Stimulated activated CD4-positive, alpha-beta T cell treated with anti-CD3 and anti-CD28 coated beads, Interleukin-12 subunit alpha, Interleukin-12 subunit beta, amount 100 ng/mL, for 4 hours (primary cell): Measurements from ENCODE around the gene DUSP16.
"Not testable (repeated sequence)": the region's sequence is repeated elsewhere in the genome, so short reads cannot be mapped to it uniquely, and the experiment has no call there.

ENCODE experiments used
- DNase-seq: peaks from one replicate; pipeline ENCODE4 v3.0.0-alpha.2; 2020

Gene DUSP16

DNA sequence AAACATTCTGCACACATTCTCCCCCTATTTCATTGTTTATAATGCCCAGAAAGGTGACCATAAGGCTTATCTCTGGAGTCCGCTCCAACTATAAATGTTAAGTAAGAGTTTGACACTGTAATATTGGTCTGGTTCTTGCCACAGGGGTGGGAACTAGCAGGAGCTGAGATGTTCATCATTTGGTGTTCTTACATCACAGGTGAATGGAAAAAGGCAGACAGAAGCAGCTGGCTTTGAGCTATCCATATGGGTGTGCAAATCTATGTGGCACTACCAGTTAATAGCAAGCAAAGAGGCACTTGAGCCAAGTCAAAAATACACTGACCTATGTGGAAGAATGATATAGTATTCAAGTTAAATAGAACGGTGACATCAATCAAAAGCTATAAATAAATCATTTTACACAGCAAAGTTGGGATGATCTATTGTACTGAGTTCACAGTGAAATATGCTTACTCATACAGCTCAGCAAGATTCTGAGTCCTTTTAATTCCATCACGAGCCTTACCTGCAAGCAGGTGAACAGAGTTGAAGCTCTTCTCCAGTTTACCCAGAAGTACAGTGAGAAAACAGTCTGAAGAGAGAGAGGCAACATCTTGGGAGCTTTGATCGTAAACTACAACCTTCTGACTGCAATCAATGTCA is 43.2 kb downstream of the DUSP16 start:
- DNase-seq: no peak

GRCh38 chr12:12518919-12519318 is 43.7 kb downstream of the DUSP16 start:
- no peak for DNase-seq

DNA sequence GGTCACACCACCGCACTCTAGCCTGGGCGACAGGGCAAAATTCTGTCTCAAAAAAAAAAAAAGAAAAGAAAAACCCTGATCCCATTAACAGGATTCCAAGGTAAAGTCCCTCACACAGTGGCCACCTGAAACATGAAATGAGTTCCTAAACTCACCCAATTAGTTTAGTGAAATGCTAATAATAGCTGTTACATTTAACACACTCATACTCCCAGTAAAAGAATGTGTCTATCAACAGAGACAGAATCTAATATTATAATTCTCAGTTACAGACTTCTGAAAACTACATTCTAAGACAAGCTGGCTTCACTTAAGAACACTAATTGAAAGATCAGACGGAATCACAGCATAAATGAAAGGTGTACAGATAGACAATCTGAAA is 44.2 kb downstream of the DUSP16 start:
- no peak for DNase-seq

- DNase-seq: no peak
Observed at GRCh38 chr12:12513416-12514006, 49.2 kb downstream of the DUSP16 start.

GRCh38 chr12:12511895-12512711 is 50.6 kb downstream of the DUSP16 start:
- no peak for DNase-seq

DNA sequence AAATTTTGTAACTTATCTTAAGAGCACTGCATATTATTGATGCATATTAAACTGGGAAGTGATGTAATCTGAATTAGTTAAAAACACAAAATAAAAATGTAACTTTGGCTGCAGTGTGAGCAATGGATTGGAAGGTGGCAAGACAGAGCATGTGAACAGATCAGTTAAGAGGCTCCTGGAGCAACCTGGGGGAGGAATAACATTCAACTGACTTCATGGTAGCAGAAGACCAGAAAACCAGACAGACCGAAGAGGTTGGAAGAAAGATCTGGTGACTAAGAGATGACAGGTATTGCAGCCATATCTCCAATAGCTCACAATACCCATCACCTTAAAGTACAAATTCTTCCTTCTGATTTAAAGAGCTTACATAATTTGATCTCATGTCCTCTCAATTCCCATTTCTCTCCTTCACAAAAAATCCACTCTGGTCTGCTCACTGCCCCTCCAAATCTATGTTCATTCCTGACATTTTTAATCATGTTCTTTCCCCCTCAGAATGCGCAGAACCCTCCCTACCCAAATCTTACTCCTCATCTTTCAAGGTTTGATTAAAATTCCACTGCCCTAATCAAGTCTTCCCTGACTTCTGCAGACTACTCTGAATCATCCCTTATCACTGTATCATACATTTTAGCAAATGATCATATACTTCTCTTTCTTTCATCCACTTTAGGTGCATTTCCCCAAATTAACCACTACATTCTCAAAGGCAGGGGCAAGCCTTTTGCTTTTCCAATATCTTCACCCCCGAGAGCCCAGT is 51.5 kb downstream of the DUSP16 start:
- no peak for DNase-seq

DNA sequence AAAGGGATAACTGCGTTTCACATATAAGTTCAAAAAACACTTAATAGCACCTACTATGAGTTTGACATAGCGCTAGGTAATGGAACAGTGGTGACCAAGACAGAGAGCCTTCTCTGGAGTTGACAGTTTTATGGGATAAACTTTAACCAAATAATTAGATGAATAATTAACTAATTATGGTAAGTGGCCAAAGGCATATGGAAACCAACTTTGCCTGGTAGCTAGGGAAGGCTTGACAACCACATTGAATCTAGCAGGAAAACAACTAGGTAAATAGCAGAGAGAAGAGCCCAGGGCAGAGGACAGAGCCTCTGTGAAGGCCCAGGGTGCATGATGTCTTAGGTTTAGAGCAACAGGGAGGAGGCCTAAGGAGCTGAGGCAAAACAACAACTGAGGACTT is 52.1 kb downstream of the DUSP16 start:
- no peak for DNase-seq

GRCh38 chr12:12510141-12510540 is 52.5 kb downstream of the DUSP16 start:
- no peak for DNase-seq

DNA sequence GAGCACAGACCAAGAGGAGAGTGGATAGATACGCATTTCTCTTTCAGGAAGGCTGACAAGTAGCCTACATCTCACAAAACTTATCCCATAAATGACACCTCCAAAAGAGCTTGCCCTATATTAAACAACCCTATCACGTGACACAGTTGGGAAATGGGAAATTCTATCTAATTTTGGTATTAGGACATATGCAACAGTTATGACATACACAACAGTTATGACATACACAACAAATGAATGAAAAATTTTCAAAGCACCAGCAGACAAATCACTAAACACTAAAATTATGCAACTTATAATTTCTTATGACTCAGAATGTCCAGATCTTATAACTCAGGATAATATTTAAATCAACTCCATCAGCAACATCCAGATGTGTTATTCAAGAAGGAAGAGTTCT is 54.1 kb downstream of the DUSP16 start:
- no peak for DNase-seq

- DNase-seq: no peak
Observed at GRCh38 chr12:12507121-12507520, 55.5 kb downstream of the DUSP16 start.

GRCh38 chr12:12506496-12506890 is 56.2 kb downstream of the DUSP16 start:
- no peak for DNase-seq

DNA sequence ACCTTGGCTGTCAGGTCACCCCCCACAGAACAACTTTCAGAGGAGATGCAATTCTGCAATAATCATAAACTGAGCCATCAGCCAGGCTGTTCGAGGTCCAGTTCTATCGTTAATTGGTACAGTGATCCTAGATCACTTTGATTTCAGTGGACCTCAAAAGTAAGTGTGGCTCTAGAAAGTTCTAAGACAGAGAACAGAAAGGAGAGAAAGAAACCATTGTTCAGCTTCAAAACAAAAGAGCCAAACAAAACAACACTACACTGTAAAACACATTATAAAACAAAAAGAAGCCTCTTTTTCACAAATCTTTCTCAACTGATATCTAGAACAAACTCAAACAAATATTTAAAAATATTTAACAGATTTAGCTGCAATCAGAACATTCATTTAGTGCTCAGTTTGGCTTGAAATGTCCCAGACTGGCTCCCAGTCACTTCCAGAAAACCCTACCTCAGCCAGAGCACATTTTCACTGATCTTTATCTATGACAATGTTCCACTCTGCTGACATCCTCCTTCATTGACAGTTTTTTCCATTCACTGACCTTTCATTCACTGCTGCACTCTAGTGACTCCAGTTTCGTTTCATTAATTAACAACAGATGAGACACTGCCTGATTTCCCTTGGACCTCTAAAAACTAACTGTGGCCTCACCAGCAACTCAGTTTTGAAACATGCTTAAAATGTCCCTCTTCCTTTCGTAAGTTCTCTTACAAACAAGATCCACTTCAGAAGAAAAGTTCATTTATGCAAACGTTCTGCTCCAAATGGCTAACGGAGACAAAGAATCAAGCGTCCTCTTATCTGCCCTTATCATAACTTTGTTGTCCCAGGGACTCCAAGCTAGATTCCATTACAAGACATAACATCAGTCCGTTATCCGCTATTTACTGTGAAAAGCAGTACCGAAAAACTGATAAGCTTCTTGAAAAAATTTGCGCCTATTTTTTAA is 56.8 kb downstream of the DUSP16 start:
- no peak for DNase-seq

- no peak for DNase-seq
Observed at GRCh38 chr12:12503384-12504078, 59.1 kb downstream of the DUSP16 start.

- DNase-seq: no peak
Observed at GRCh38 chr12:12502815-12503151, 59.9 kb downstream of the DUSP16 start.

DNA sequence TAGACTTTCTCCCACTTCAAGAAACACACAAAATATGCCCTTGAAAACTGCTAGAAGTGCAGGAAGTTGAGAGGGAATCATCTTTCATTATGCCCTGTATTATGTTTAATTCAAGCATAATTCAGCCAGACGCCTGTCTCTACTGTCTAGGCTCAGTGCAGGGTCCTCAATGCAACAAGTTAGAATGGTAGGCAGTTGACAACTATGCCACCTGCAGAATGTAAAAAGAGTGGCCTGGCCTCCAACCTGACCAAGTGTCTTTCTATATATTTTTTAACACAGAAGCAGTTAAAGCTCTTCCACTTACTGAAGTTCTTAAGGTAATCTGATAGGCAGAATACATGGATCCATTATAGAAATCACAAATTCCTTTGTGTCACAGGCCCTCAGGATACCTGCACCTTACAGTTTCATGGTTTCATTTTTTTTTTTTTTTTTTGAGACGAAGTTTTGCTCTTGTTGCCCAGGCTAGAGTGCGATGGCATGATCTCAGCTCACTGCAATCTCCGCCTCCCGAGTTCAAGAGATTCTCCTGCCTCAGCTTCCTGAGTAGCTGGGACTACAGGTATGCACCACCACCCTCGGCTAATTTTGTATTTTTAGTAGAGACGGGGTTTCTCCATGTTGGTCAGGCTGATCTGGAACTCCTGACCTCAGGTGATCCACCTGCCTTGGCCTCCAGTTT is 60.4 kb downstream of the DUSP16 start:
- DNase-seq: not testable (repeated sequence)

- DNase-seq: no peak
Observed at GRCh38 chr12:12501121-12501520, 61.5 kb downstream of the DUSP16 start.

DNA sequence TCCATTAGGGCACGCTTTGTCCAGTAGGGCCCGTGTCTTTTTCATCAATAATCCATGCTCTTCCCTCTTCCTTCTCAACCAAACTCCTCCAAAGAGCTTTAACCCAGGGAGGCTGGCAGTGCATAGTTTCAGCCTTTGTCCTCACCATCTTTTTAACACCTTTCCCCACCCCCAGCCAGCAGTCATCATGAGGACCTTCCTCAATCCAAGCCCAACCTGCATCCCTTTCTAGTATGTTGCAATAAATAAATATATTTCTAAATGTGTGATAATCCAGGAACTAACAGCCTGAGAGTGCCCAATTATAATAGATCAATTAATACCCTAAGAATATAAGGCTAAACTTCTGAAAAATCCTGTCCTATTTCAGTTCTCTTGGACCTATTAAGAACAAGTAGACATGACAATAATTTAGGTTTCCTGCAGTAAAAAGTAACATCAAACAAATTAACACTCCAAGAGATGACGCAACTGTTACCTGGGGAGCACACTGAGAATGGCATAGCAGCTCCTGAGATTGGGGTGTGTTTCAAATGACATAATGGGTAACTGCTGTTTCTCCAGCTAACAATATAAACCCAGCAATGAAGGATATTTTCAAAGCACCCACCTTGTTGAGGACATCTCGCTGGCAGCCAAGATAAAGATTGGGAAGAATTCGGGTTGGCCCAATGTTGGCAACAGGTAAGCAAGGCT is 62.6 kb downstream of the DUSP16 start:
- DNase-seq: no peak

DNA sequence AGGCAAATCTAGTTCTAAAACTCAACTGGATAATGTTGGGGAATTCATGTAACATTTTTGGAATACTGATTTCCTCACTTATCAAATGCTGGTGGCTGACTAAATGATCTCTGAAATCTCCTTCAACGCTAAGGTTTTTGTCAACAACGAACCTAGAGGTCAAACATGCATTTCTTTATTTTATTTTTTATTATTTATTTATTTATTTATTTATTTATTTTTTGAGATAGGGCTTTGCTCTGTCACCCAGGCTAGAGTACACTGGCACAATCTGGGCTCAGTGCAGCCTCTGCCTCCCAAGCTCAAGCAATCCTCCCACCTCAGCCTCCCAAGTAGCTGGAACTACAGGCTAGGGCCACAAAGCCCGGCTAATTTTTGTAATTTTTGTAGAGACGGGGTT is 64.5 kb downstream of the DUSP16 start:
- DNase-seq: no peak

DNA sequence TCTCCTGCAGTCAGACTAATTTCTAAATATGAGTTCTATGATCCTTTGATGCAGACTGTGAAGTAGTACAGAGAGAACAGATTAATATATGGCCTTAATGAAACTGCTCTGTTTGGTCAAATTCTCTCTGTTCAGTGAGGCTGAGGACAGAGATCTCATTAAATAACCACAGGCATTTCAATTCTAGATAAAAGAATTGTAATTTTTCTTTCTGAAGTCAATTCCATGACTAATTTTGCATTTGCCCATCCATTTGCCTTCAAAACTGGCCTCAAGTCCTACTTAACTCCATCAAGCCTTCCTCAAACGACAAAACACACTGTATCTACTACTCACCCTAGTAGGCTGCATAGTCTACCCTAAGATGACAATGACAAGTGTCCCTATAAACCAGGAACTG is 67.1 kb downstream of the DUSP16 start:
- DNase-seq: no peak

DNA sequence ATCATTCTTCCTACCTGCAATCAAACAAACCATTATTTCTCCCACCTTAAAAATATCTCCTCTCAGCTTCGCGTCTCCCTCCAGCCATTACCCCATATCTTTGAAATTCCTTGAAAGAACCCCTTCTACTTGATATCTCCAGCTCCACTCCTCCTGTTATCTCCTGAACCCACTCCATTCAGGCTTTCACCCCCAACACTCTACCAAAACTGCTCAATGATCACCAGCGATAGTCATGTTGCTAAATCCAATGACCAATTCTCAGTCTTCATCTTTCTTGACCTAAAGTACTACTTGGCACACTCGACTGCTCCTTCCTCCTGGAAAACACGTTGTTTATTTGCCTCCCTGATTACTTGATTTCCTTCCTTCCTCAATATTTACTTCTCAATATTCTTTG is 70.1 kb downstream of the DUSP16 start:
- no peak for DNase-seq

DNA sequence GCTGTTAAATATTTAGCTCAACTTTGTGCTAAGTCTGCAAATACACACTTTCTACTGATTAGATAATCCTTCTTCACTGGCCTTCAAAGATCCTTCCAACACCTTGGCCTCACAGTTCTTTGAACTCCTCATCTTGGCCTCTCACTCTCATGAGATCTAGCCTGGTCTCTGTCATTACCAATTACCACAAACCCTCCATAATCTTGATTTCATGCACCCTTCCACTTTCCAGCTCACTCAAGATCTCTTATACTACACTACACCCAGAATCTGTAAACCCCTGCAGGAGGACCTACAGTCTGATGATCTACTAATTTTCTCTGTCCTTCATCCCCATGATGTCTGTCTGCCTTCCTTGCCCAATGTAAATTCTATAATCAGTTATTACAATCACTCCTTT is 71.1 kb downstream of the DUSP16 start:
- DNase-seq: no peak
